Measurements from ENCODE around the gene CALR.

CALR gene

GRCh38 chr19:12987781-12988180 lies 49.4 kb downstream of the CALR start:
- CTCF ChIA-PET: no interaction called here
- no peak for TF ChIP-seq FOXK2 (IDR thresholded peaks at IDR 0.05)
- TF ChIP-seq SP1 (IDR thresholded peaks at IDR 0.05): no peak
- no peak for TF ChIP-seq ARNT (IDR thresholded peaks at IDR 0.05)
- TF ChIP-seq FOXA1 (IDR thresholded peaks at IDR 0.05): no peak
- no peak for TF ChIP-seq L3MBTL2 (conservative IDR thresholded peaks at IDR 0.05)
- TF ChIP-seq PKNOX1 (IDR thresholded peaks at IDR 0.05): no peak
- no peak for TF ChIP-seq FOXM1 (IDR thresholded peaks at IDR 0.05; ENCODE audit: borderline replicate concordance)
- TF ChIP-seq LEF1 (IDR thresholded peaks at IDR 0.05; ENCODE audit: borderline replicate concordance): no peak
- TF ChIP-seq NFRKB (IDR thresholded peaks at IDR 0.05): no peak
- no peak for TF ChIP-seq SUZ12 (IDR thresholded peaks at IDR 0.05)
- TF ChIP-seq TARDBP (IDR thresholded peaks at IDR 0.05): no peak
- TF ChIP-seq ELF4 (IDR thresholded peaks at IDR 0.05): no peak
- TF ChIP-seq BHLHE40 (IDR thresholded peaks at IDR 0.05; ENCODE audit: borderline replicate concordance): no peak
- no peak for TF ChIP-seq CTBP1 (IDR thresholded peaks at IDR 0.05; ENCODE audit: borderline replicate concordance)
- no peak for TF ChIP-seq HDGF (IDR thresholded peaks at IDR 0.05; ENCODE audit: borderline replicate concordance)
- TF ChIP-seq ZNF384 (IDR thresholded peaks at IDR 0.05): no peak
- POLR2A ChIA-PET: no interaction called here
- no peak for DNase-seq (ENCODE audit: extremely low spot score)

DNA sequence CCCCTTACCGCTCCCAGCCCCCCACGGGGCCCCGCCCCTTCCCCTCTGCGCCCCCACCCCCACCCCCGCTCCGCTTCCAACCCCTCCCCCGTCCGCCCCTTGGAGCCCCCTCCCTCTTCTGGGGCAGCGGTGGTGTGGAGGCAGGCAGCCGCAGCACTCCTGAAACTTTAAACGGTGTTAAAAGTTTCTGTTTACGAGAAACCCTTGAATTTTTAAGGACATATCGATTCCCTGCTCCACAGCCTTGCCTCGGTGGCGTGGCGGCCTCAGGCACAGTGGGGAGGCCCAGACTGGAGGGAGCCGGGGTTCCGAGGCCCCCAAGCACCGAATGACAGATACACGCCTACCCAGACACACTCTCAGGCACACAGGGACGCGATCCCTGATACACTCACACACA lies 52.0 kb downstream of the CALR start:
- ChIA-PET POLR2A (no interaction called here), CTCF (no interaction called here)
- TF ChIP-seq FOXA1 (IDR thresholded peaks at IDR 0.05): no peak
- no peak for TF ChIP-seq ELF4 (IDR thresholded peaks at IDR 0.05)
- no peak for TF ChIP-seq PKNOX1 (IDR thresholded peaks at IDR 0.05)
- no peak for TF ChIP-seq LEF1 (IDR thresholded peaks at IDR 0.05; ENCODE audit: borderline replicate concordance)
- no peak for TF ChIP-seq ARNT (IDR thresholded peaks at IDR 0.05)
- no peak for TF ChIP-seq ZNF384 (IDR thresholded peaks at IDR 0.05)
- TF ChIP-seq SUZ12 (IDR thresholded peaks at IDR 0.05): no peak
- no peak for TF ChIP-seq SP1 (IDR thresholded peaks at IDR 0.05)
- TF ChIP-seq FOXM1 (IDR thresholded peaks at IDR 0.05; ENCODE audit: borderline replicate concordance): no peak
- TF ChIP-seq CTBP1 (IDR thresholded peaks at IDR 0.05; ENCODE audit: borderline replicate concordance): no peak
- TF ChIP-seq L3MBTL2 (conservative IDR thresholded peaks at IDR 0.05): no peak
- no peak for TF ChIP-seq TARDBP (IDR thresholded peaks at IDR 0.05)
- TF ChIP-seq NFRKB (IDR thresholded peaks at IDR 0.05): no peak
- no peak for TF ChIP-seq FOXK2 (IDR thresholded peaks at IDR 0.05)
- no peak for DNase-seq (ENCODE audit: extremely low spot score)

DNA sequence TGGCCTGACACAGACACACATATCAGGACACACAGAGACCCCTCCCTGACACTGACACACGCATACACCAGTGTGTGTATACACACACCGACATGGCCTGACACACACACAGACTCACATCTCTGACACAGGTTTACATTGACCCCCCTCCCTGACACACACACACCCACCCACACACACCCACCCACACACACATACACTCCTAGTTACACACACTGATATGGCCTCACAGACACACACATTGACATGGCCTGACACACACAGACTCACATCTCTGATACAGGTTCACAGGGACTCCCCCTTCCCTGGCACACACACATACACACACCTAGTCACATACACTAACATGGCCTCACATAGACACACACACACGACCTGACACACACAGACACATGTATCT lies 52.4 kb downstream of the CALR start:
- CTCF ChIA-PET: no interaction called here
- TF ChIP-seq TARDBP (IDR thresholded peaks at IDR 0.05) (no peak), PKNOX1 (IDR thresholded peaks at IDR 0.05) (no peak), LEF1 (IDR thresholded peaks at IDR 0.05; ENCODE audit: borderline replicate concordance) (no peak), L3MBTL2 (conservative IDR thresholded peaks at IDR 0.05) (no peak), CTBP1 (IDR thresholded peaks at IDR 0.05; ENCODE audit: borderline replicate concordance) (no peak)
- DNase-seq (ENCODE audit: extremely low spot score): no peak
- POLR2A ChIA-PET: no interaction called here

GRCh38 chr19:12991296-12991695 lies 52.9 kb downstream of the CALR start:
- POLR2A ChIA-PET: interaction anchor here (0.6 kb wide), 1 partner anchor 60 kb away, joined by 4 read pairs; no protein-coding TSS in a partner anchor
- no peak for DNase-seq (ENCODE audit: extremely low spot score)
- TF ChIP-seq SP1 (IDR thresholded peaks at IDR 0.05) (no peak), BHLHE40 (IDR thresholded peaks at IDR 0.05; ENCODE audit: borderline replicate concordance) (no peak), NFRKB (IDR thresholded peaks at IDR 0.05) (no peak), SUZ12 (IDR thresholded peaks at IDR 0.05) (no peak), FOXK2 (IDR thresholded peaks at IDR 0.05) (no peak), ARNT (IDR thresholded peaks at IDR 0.05) (no peak), LEF1 (IDR thresholded peaks at IDR 0.05; ENCODE audit: borderline replicate concordance) (no peak), CTBP1 (IDR thresholded peaks at IDR 0.05; ENCODE audit: borderline replicate concordance) (no peak), ELF4 (IDR thresholded peaks at IDR 0.05) (no peak), ZNF384 (IDR thresholded peaks at IDR 0.05) (no peak), HDGF (IDR thresholded peaks at IDR 0.05; ENCODE audit: borderline replicate concordance) (no peak), L3MBTL2 (conservative IDR thresholded peaks at IDR 0.05) (no peak), FOXA1 (IDR thresholded peaks at IDR 0.05) (no peak), FOXM1 (IDR thresholded peaks at IDR 0.05; ENCODE audit: borderline replicate concordance) (no peak), PKNOX1 (IDR thresholded peaks at IDR 0.05) (no peak), TARDBP (IDR thresholded peaks at IDR 0.05) (no peak)
- CTCF ChIA-PET: no interaction called here

DNA sequence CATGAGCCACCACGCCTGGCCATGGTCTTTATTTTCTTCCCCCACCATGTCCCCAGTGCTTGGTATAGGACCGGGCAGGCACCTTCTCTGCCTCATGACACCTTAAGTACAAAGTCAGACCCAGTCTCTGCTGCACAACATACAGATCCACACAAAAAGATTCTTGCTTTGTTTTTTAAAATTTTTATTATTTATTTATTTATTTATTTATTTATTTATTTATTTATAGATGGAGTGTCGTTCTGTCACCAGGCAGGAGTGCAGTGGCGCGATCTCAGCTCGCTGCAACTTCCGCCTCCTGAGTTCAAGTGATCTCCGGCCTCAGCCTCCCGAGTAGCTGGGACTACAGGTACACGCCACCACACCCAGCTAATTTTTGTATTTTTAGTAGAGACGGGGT lies 54.3 kb downstream of the CALR start:
- POLR2A ChIA-PET: no interaction called here
- CTCF ChIA-PET: no interaction called here
- DNase-seq (ENCODE audit: extremely low spot score): no peak
- no peak for TF ChIP-seq SUZ12 (IDR thresholded peaks at IDR 0.05)
- no peak for TF ChIP-seq L3MBTL2 (conservative IDR thresholded peaks at IDR 0.05)
- TF ChIP-seq PKNOX1 (IDR thresholded peaks at IDR 0.05): no peak
- no peak for TF ChIP-seq LEF1 (IDR thresholded peaks at IDR 0.05; ENCODE audit: borderline replicate concordance)
- TF ChIP-seq FOXK2 (IDR thresholded peaks at IDR 0.05): no peak
